Mucosa of descending colon (tissue), 3 donors: ENCODE measurements around the gene PSMG3. TPM values are rescaled to one million over a fixed set of nuclear protein-coding genes. Genes with fewer than 3 reads are reported as not detected.
A peak's percentile ranks its signal among the peaks of the same experiment; 100 is the strongest.

ENCODE experiments used
- ATAC-seq: fragments of 200-7000 bp; cut with Tn5 transposase; one replicate; pipeline ENCODE4 v1.9.1; 2020; ENCODE audit warnings: mild to moderate bottlenecking, moderate library complexity
- DNase-seq, 3 donors: peaks; one replicate each; pipeline ENCODE4 v3.0.0-alpha.2; 2020
- H3K36me3 ChIP-seq: fragments of 200-600 bp; one replicate; pipeline ENCODE4 v1.8.0; 2021; ENCODE audit warnings: low read depth, mild to moderate bottlenecking
- H3K4me1 ChIP-seq: fragments of 200-600 bp; one replicate; pipeline ENCODE4 v1.8.0; 2021; ENCODE audit warnings: low read depth, mild to moderate bottlenecking
- H3K4me3 ChIP-seq: fragments of 200-600 bp; one replicate; pipeline ENCODE4 v1.8.0; 2021; ENCODE audit warnings: mild to moderate bottlenecking
- H3K9me3 ChIP-seq: fragments of 200-600 bp; one replicate; pipeline ENCODE4 v1.8.0; 2021; ENCODE audit warnings: mild to moderate bottlenecking
- intact Hi-C, 2 donors: fragments of 100-400 bp; cut with DNase I in 1 of 2; cut with micrococcal nuclease in 1 of 2; formaldehyde crosslinking; loops; one replicate each; pipeline versions ENCODE4 v1.11.0 to v1.11.1; 2022; cut with DNase I, micrococcal nuclease
- total RNA-seq, 3 donors: library from RNA; stranded (reverse); fragmentation: NEBNext Ultra II Directional in 2 of 3; extraction: Animal tissue kit (Norgen Biotek cat#: 25700) in 2 of 3; gene quantifications; one replicate each; pipeline versions ENCODE4 v1.2.1 to v1.2.4, GENCODE V29; 2021 to 2023
- TF ChIP-seq, protein P1 (sequence below): fragments of 200-600 bp; IDR thresholded peaks from one replicate; pipeline ENCODE4 v1.8.0; 2022; ENCODE audit warnings: antibody characterized with exemption, mild to moderate bottlenecking
- donor health status: DM: no; HTN: no; CAD: no; lungs with moderate emphysema.
- donor health status: DM: no; HTN: no; CAD: no.
- donor health status: DM: no; HTN: yes; CAD: no.

PSMG3 gene
- total RNA-seq, 3 donors from 2014 or later: 22.6 to 26.0 (median 22.9) TPM

DNA sequence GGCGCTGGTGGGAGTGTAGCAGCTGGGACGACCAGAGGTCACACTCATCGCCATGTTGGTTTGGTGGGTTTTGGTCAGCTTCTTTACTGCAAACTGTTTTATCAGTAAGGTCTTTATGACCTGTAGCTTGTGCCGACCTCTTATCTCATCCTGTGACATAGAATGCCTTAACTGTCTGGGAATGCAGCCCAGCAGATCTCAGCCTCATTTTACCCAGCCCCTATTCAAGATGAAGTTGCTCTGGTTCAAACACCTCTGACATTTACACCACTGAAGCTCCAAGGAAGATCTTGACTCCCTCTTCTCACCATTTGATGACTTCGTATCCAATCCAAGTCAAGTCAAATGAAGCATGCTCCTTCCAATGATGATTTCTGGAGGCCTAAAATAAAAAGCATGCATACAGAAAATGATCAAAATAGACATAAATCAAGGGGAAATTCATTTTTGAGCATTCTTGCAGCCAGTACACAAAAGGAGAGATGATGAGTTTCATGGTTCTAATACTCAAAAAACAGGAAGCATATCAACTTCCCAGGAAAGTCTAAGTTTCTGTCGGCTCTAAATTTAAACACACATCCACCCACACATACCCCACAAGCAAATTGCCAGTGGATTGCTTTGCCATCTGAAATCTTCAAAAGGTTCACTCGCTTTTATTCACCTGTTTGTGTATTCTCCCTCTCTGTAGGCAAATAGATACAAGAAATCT is 2.4 kb upstream of the PSMG3 start:
- no peak for ATAC-seq
- TF ChIP-seq, protein P1, sequence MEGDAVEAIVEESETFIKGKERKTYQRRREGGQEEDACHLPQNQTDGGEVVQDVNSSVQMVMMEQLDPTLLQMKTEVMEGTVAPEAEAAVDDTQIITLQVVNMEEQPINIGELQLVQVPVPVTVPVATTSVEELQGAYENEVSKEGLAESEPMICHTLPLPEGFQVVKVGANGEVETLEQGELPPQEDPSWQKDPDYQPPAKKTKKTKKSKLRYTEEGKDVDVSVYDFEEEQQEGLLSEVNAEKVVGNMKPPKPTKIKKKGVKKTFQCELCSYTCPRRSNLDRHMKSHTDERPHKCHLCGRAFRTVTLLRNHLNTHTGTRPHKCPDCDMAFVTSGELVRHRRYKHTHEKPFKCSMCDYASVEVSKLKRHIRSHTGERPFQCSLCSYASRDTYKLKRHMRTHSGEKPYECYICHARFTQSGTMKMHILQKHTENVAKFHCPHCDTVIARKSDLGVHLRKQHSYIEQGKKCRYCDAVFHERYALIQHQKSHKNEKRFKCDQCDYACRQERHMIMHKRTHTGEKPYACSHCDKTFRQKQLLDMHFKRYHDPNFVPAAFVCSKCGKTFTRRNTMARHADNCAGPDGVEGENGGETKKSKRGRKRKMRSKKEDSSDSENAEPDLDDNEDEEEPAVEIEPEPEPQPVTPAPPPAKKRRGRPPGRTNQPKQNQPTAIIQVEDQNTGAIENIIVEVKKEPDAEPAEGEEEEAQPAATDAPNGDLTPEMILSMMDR: no peak
- H3K4me3 ChIP-seq: no peak overlapping the region
- peaks cover 29% of the 10 kb centered on the region for H3K4me1 ChIP-seq
- no peaks in the 10 kb centered on the region for H3K9me3 ChIP-seq
- no peaks in the 10 kb centered on the region for H3K36me3 ChIP-seq
- DNase-seq: no peak
- intact Hi-C loops: no loop called here

DNA sequence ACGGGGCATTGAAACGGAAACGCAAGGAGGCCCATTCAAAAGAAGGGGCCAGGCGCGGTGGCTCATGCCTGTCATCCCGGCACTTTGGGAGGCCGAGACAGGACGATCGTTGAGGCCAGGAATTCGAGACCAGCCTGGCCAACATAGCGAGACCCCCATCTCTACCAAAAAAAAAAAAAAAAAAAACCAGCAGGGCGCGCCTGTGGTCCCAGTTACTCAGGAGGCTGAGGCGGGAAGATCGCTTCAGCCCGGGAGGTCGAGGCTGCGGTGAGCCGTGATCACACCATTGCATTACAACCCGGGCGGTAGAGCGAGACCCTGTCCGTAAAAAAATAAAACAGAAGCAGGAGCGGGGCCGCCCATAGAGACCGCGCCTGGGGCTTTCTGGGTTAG is 396 bp downstream of the PSMG3 start:
- intact Hi-C loops: no loop called here
- TF ChIP-seq, protein P1: no peak
- DNase-seq: no peak
- peaks cover 36% of the 10 kb centered on the region for H3K4me1 ChIP-seq
- no peak for ATAC-seq
- no peaks in the 10 kb centered on the region for H3K9me3 ChIP-seq
- H3K4me3 ChIP-seq: peak overlapping the region; percentile 94
- H3K36me3 ChIP-seq: no peaks in the 10 kb centered on the region

DNA sequence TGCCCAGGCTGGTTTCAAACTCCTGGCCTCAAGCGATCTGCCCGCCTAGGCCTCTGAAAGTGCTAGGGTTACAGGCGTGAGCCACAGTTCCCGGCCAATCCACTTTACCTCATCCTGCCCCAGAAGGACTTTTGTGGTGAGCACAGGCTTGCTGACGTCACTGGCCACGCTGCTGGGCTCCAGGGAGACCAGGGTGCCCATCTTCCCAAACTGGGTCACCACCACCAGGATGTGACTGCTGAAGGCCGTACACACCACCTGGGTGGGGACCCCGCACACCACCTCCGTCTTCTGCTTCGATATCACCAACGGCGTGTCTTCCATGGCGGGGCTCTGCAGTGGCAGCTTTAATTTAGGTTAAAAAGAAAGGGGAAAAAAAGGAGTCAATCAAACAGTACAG is 816 bp downstream of the PSMG3 start:
- no peak overlapping the region for H3K4me3 ChIP-seq
- H3K36me3 ChIP-seq: no peaks in the 10 kb centered on the region
- intact Hi-C loops: no loop called here
- no peaks in the 10 kb centered on the region for H3K9me3 ChIP-seq
- H3K4me1 ChIP-seq: peaks cover 36% of the 10 kb centered on the region
- DNase-seq (peak in 2 of 3 donors; percentile 49 to 64), ATAC-seq (no peak)
- TF ChIP-seq, protein P1: no peak

DNA sequence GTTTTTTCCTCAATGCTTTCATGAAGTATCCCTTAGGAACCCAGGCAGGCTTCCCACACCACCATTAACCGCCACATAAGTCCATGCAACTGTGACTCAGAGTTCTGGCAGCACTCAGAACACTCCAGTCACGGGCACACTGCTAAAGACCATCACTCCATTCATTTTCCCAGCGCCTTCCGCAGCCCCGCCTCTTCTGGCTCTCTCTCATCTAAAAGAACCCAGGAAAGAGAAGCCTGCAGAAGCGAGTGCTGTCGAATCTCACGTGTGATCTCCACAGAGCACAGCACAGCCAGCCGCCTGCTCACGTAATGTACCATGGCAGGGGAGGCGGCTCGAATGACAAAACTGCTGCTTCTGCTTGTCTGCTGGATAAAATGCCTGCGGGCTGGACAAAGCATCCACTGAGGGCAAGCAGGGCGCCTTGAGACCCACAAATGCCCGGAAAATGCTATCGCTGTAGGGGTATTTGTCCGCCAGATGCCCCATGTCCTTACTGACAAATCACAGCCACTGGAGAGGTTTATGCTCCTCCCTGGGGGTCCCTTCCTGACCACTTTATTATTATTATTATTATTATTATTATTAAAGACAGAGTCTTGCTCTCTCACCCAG is 1.8 kb downstream of the PSMG3 start:
- Histone ChIP-seq H3K9me3 (no peaks in the 10 kb centered on the region), H3K36me3 (no peaks in the 10 kb centered on the region), H3K4me1 (peaks cover 36% of the 10 kb centered on the region), H3K4me3 (no peak overlapping the region)
- intact Hi-C loops: no loop called here
- TF ChIP-seq, protein P1: no peak
- DNase-seq: peak in 2 of 3 donors; percentile 43 to 56
- no peak for ATAC-seq

DNA sequence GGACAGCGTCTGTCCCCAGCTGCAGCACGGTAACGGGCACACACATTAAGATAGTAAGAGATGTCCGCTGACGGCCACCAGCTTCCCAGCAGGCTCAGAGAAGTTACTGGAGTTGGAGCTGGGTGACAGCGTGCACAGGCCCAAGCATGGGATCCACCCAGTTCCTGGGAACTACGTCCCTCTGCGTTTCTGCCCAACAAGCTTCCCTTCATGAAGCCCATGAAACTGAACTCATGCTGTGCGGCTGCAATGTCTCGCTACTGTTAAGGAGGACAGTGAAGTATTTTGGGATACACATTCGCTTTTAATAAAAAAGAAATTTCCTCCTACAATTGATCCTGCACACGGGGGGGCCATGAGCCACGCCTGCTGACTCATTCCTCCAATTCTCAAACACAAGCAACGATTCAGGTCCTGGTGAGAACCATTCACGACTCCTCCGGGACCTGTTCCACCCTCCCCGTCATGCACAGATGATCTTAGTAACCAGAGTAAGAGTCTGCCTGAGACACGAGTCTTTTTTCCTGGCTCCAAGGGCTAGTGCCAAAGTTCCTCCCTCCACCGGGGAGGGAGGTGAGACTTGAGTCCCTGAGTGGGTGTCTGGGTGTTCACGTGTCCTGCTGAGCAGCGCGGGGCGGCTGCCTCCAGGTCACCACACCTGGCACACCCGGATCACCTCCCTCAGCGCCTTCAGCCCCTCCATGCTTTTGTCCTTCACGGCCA is 2.6 kb downstream of the PSMG3 start:
- DNase-seq: peak; percentile 69 to 75 (median 72)
- intact Hi-C loops: no loop called here

More for the DNA sequence above, 2.6 kb downstream of the PSMG3 start:
- Histone ChIP-seq H3K9me3 (no peaks in the 10 kb centered on the region), H3K4me1 (peaks cover 36% of the 10 kb centered on the region), H3K36me3 (no peaks in the 10 kb centered on the region), H3K4me3 (no peak overlapping the region)
- peak; percentile 51 for ATAC-seq
- TF ChIP-seq, protein P1: no peak
